HepG2 (cell line): Measurements from ENCODE around the gene PTPRD. TPM values are rescaled to one million over a fixed set of nuclear protein-coding genes. Genes with fewer than 3 reads are reported as not detected.
"Not testable (repeated sequence)": the region's sequence is repeated elsewhere in the genome, so short reads cannot be mapped to it uniquely, and the experiment has no call there.

ENCODE experiments used
- ATAC-seq: fragments of 200-7000 bp; cut with Tn5 transposase; 3 replicates; pipeline ENCODE4 v1.9.1; 2020; ENCODE audit warnings: mild to moderate bottlenecking, moderate library complexity
- BruUV-seq: library from RNA; stranded (reverse); fragments of 400-500 nt; replicated peaks from 2 replicates; lab custom pipeline; 2021; lab: Mats Ljungman, UMichigan
- CTCF ChIA-PET: fragments of 300-600 bp; formaldehyde crosslinking; extraction: SDS; loops from one replicate; lab custom pipeline; 2021; ENCODE audit warnings: low total read pairs, inconsistent platforms, low intra/inter-chr PET ratio; lab: Yijun Ruan, JAX
- POLR2A ChIA-PET: fragments of 350-600 bp; sonication (Branson Sonifier 250); formaldehyde crosslinking; loops from one replicate; lab custom pipeline; 2020; ENCODE audit warnings: antibody characterized with exemption, inconsistent platforms; lab: Yijun Ruan, JAX
- DNase-seq: peaks from one replicate; pipeline ENCODE4 v3.0.0-alpha.2; 2015; ENCODE audit warnings: low spot score
- FAIRE-seq: peaks from 3 replicates; lab custom pipeline; 2011; peaks lifted over from hg19 to GRCh38; lab: Jason Lieb, UNC
- H2AFZ ChIP-seq: one replicate; pipeline ENCODE4 v1.6.1; 2011; ENCODE audit warnings: low read length, inconsistent platforms
- H3K27ac ChIP-seq: fragments of 300-600 bp; 3 replicates; pipeline ENCODE4 v1.8.0; 2011; ENCODE audit warnings: mixed run types, mild to moderate bottlenecking, mixed read lengths, low read length, inconsistent platforms; ENCODE audit not compliant: insufficient read depth; ENCODE audit errors: extremely low read length
- H3K27me3 ChIP-seq, 2 experiments: fragments of 200-600 bp in 1 of 2; 2 replicates in 1 of 2; 3 replicates in 1 of 2; pipeline versions ENCODE4 v1.6.0 to v1.8.0; 2011; ENCODE audit warnings: low read length in 2 of 2, mild to moderate bottlenecking in 2 of 2, moderate library complexity in 2 of 2, inconsistent platforms in 1 of 2; ENCODE audit not compliant: insufficient read depth in 2 of 2, control insufficient read depth in 1 of 2
- H3K36me3 ChIP-seq, 2 experiments: fragments of 200-600 bp in 1 of 2; replicated peaks in 1 of 2; 2 replicates in 1 of 2; 3 replicates in 1 of 2; pipeline versions ENCODE4 v1.5.1 to v1.8.0; 2011; ENCODE audit warnings: low read length in 2 of 2, inconsistent platforms in 1 of 2; ENCODE audit not compliant: insufficient read depth in 2 of 2, control insufficient read depth in 1 of 2
- H3K4me1 ChIP-seq: 2 replicates; pipeline ENCODE4 v1.5.1; 2012; ENCODE audit warnings: low read length, inconsistent platforms; ENCODE audit not compliant: insufficient read depth
- H3K4me2 ChIP-seq: 2 replicates; pipeline ENCODE4 v1.6.0; 2011; ENCODE audit warnings: low read depth, low read length, inconsistent platforms
- H3K4me3 ChIP-seq, 3 experiments: fragments of 200-600 bp in 1 of 3; sonication (generic), shearing (Covaris generic) in 1 of 3; replicated peaks in 1 of 3; 2 replicates each; pipeline ENCODE4 v1.5.1; 2011 to 2016; ENCODE audit warnings: low read length in 3 of 3, inconsistent platforms in 2 of 3, low read depth in 2 of 3, mild to moderate bottlenecking in 2 of 3, control low read depth in 1 of 3, mixed read lengths in 1 of 3; ENCODE audit not compliant: insufficient read depth in 1 of 3
- H3K79me2 ChIP-seq: one replicate; pipeline ENCODE4 v1.6.1; 2011; ENCODE audit warnings: low read length, inconsistent platforms; ENCODE audit not compliant: insufficient read depth
- H3K9ac ChIP-seq: 2 replicates; pipeline ENCODE4 v1.6.0; 2011; ENCODE audit warnings: mild to moderate bottlenecking, low read depth, low read length, inconsistent platforms; ENCODE audit not compliant: insufficient read depth
- H3K9me3 ChIP-seq: 2 replicates; pipeline ENCODE4 v1.5.1; 2012; ENCODE audit warnings: mild to moderate bottlenecking, low read length
- H4K20me1 ChIP-seq: 2 replicates; pipeline ENCODE4 v1.6.0; 2011; ENCODE audit warnings: inconsistent platforms, mild to moderate bottlenecking, low read length, moderate library complexity; ENCODE audit not compliant: insufficient read depth
- MNT ChIP-seq: fragments of 450-650 bp; IDR thresholded peaks from 2 replicates; pipeline ENCODE4 v1.6.1; 2016
- ZNF781 ChIP-seq: sonication (generic); formaldehyde crosslinking; IDR thresholded peaks from 2 replicates; pipeline ENCODE4 v1.5.1; 2020; ENCODE audit warnings: borderline replicate concordance, mild to moderate bottlenecking, missing genetic modification reagents; ENCODE audit errors: not compliant biosample characterization
- WGBS: methylation state at CpG from one replicate; pipeline ENCODE4 v1.1.6; 2017; ENCODE audit warnings: low lambda C conversion rate; 5-methylcytosine and 5-hydroxymethylcytosine counted together
- in situ Hi-C: cut with HindIII; loops from 2 replicates; pipeline ENCODE4 v1.10.0; 2017; ENCODE audit warnings: low pct_unique_long_range_greater_than_20kb; ENCODE audit not compliant: extremely low pct_ligation_motif_present
- intact Hi-C: fragments of 100-400 bp; cut with micrococcal nuclease; formaldehyde crosslinking; loops from one replicate; pipeline ENCODE4 v1.10.0; 2022; ENCODE audit not compliant: unreplicated experiment
- polyA plus RNA-seq, 8 experiments: library from polyadenylated mRNA; depleted of rRNA in 3 of 8; stranded (reverse) in 7 of 8; unstranded in 1 of 8; fragments of >200 nt; fragmentation: Illumina TruSeq in 4 of 8; extraction: Trizol in 4 of 8; gene quantifications; 2 replicates each; pipeline versions ENCODE4 v1.2.1 to v1.2.3, GENCODE V29; 2011 to 2016; ENCODE audit warnings: low read depth in 4 of 8, missing spikeins in 1 of 8, mixed read lengths in 1 of 8; ENCODE audit not compliant: insufficient read depth in 1 of 8
- total RNA-seq, 5 experiments: library from RNA; depleted of rRNA; stranded (reverse); fragments of >200 nt; fragmentation: Illumina TruSeq; extraction: Trizol; gene quantifications; 2 replicates each; pipeline ENCODE4 v1.2.3, GENCODE V29; 2016; ENCODE audit warnings: low read depth in 1 of 5

The PTPRD gene
- total and polyA plus RNA-seq, 2 of the 13 experiments (the other 11 are each of a cell fraction or from before 2014, with no cell fraction given), result 0.05 TPM; not detected in 1

- no peaks in the 10 kb centered on the region for H3K27me3 ChIP-seq
- in situ Hi-C loops (no loop called here), intact Hi-C loops (no loop called here)
- CTCF ChIA-PET, result no interaction called here
- FAIRE-seq (no peak), DNase-seq (no peak), ATAC-seq (no peak)
- H3K9ac ChIP-seq, result no peak overlapping the region
- POLR2A ChIA-PET, result no interaction called here
- H2AFZ ChIP-seq, result no peak overlapping the region
- H3K9me3 ChIP-seq, result no peaks in the 10 kb centered on the region
- H3K79me2 ChIP-seq, result no peaks in the 10 kb centered on the region
- no peaks in the 10 kb centered on the region for H3K36me3 ChIP-seq
- H3K4me1 ChIP-seq, result no peaks in the 10 kb centered on the region
- no peak overlapping the region for H3K27ac ChIP-seq
- 35% methylated on average over 3 of the region's 3 CpGs for WGBS
- no peaks in the 10 kb centered on the region for H4K20me1 ChIP-seq
- BruUV-seq, result no TSS peak
- H3K4me3 ChIP-seq, result no peak overlapping the region
- TF ChIP-seq ZNF781 (CRISPR knock-in tag) (no peak), MNT (0 out of 2 replicates have a peak, but pooled peaks have one; percentile 19)
- H3K4me2 ChIP-seq, result no peak overlapping the region
Measured at GRCh38 chr9:10354591-10354990, 258.2 kb downstream of the PTPRD start.

- H3K9ac ChIP-seq, H3K36me3 ChIP-seq, H2AFZ ChIP-seq, H3K4me1 ChIP-seq, ATAC-seq, BruUV-seq, DNase-seq, H4K20me1 ChIP-seq, H3K4me2 ChIP-seq, in situ Hi-C loops, H3K27ac ChIP-seq, H3K9me3 ChIP-seq, intact Hi-C loops, FAIRE-seq, POLR2A ChIA-PET, H3K79me2 ChIP-seq, H3K27me3 ChIP-seq, H3K4me3 ChIP-seq, CTCF ChIA-PET: not testable (repeated sequence)
- WGBS, result 10% methylated on average over 5 of the region's 5 CpGs
Measured at GRCh38 chr9:10345621-10346020, 267.2 kb downstream of the PTPRD start.
